ENCODE results near the gene FERMT3.

- TF ChIP-seq ELF4 (IDR thresholded peaks at IDR 0.05) = no peak
- no peak for TF ChIP-seq FOXK2 (IDR thresholded peaks at IDR 0.05)
- TF ChIP-seq NFRKB (IDR thresholded peaks at IDR 0.05) = no peak
- no peak for TF ChIP-seq BHLHE40 (IDR thresholded peaks at IDR 0.05; ENCODE audit: borderline replicate concordance)
- TF ChIP-seq TARDBP (IDR thresholded peaks at IDR 0.05) = no peak
- TF ChIP-seq HDGF (IDR thresholded peaks at IDR 0.05; ENCODE audit: borderline replicate concordance) = no peak
- TF ChIP-seq FOXM1 (IDR thresholded peaks at IDR 0.05; ENCODE audit: borderline replicate concordance) = no peak
Measured at GRCh38 chr11:64258356-64258755, 51.8 kb downstream of the FERMT3 start.
